Colonic mucosa (tissue), 4 donors: ENCODE data around the gene EPN1. TPM values are rescaled to one million over a fixed set of nuclear protein-coding genes. Genes with fewer than 3 reads are reported as not detected.
"Not testable (repeated sequence)": the region's sequence is repeated elsewhere in the genome, so short reads cannot be mapped to it uniquely, and the experiment has no call there.

ENCODE experiments used
- DNase-seq: peaks from one replicate; pipeline ENCODE4 v3.0.0-alpha.2; 2020
- H3K27ac ChIP-seq: fragments of 200-600 bp; one replicate; pipeline ENCODE4 v1.8.0; 2021
- H3K27me3 ChIP-seq: fragments of 200-600 bp; one replicate; pipeline ENCODE4 v1.8.0; 2021
- H3K36me3 ChIP-seq: fragments of 200-600 bp; one replicate; pipeline ENCODE4 v1.8.0; 2021
- H3K4me1 ChIP-seq: fragments of 200-600 bp; one replicate; pipeline ENCODE4 v1.8.0; 2021; ENCODE audit warnings: mild to moderate bottlenecking
- H3K4me3 ChIP-seq: fragments of 200-600 bp; one replicate; pipeline ENCODE4 v1.8.0; 2021
- H3K9ac ChIP-seq, 2 donors: one replicate each; pipeline ENCODE4 v1.7.0; 2013; ENCODE audit warnings: control low read depth in 2 of 2, low read depth in 2 of 2, low read length in 2 of 2
- H3K9me3 ChIP-seq: fragments of 200-600 bp; one replicate; pipeline ENCODE4 v1.8.0; 2021
- intact Hi-C: fragments of 100-400 bp; cut with DNase I; formaldehyde crosslinking; loops from one replicate; pipeline ENCODE4 v1.14.1; 2022
- total RNA-seq, 2 donors: library from RNA; stranded (reverse); fragmentation: NEBNext Ultra II Directional in 1 of 2; extraction: Animal tissue kit (Norgen Biotek cat#: 25700) in 1 of 2; gene quantifications; one replicate each; pipeline ENCODE4 v1.2.1, GENCODE V29; 2021
- TF ChIP-seq, protein P1 (sequence below): fragments of 200-600 bp; IDR thresholded peaks from one replicate; pipeline ENCODE4 v1.8.0; 2022; ENCODE audit warnings: antibody characterized with exemption, mild to moderate bottlenecking
- donor health status: healthy.
- donor health status: DM: no; HTN: no; CAD: no.
- donor health status: DM: no; HTN: no; CAD: no.

Gene EPN1
- total RNA-seq, 2 donors from 2014 or later: 257 to 259 TPM

- Histone ChIP-seq H3K27me3 (no peaks in the 10 kb centered on the region), H3K9me3 (no peaks in the 10 kb centered on the region), H3K9ac (no peak within 1 kb of the TSS), H3K4me3 (no peak within 1 kb of the TSS), H3K4me1 (no peaks in the 10 kb centered on the region), H3K36me3 (no peaks in the 10 kb centered on the region), H3K27ac (no peak within 1 kb of the TSS)
- TF ChIP-seq, protein P1, sequence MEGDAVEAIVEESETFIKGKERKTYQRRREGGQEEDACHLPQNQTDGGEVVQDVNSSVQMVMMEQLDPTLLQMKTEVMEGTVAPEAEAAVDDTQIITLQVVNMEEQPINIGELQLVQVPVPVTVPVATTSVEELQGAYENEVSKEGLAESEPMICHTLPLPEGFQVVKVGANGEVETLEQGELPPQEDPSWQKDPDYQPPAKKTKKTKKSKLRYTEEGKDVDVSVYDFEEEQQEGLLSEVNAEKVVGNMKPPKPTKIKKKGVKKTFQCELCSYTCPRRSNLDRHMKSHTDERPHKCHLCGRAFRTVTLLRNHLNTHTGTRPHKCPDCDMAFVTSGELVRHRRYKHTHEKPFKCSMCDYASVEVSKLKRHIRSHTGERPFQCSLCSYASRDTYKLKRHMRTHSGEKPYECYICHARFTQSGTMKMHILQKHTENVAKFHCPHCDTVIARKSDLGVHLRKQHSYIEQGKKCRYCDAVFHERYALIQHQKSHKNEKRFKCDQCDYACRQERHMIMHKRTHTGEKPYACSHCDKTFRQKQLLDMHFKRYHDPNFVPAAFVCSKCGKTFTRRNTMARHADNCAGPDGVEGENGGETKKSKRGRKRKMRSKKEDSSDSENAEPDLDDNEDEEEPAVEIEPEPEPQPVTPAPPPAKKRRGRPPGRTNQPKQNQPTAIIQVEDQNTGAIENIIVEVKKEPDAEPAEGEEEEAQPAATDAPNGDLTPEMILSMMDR: no peak
- intact Hi-C loops: no loop called here
- DNase-seq: no peak
These were observed 63.3 kb downstream of the EPN1 start, which contains the start of gene NLRP9 for GRCh38 chr19:55738302-55738701. TSS of gene NLRP9 (minus strand) at chr19:55738402. CDS start at chr19:55738374, 28 bp downstream.

DNA sequence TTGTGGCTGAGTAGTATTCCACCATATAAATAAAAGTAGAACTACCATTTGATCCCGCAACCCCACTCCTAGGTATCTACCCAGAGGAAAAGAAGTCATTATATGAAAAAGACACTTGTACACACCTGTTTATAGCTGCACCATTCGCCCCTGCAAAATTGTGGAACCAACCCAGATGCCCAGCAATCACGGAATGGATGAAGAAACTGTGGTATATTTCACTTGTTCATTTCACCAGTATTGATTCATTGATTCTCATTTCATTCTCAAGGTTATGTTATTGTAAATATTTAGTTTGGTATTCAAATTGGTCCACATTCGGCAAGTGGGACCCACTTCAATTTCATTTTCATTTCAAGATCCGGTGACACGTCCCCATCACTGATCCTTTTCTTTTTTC is 75.7 kb downstream of the EPN1 start:
- Histone ChIP-seq H3K36me3 (no peaks in the 10 kb centered on the region), H3K4me3 (no peak overlapping the region), H3K27me3 (no peaks in the 10 kb centered on the region), H3K27ac (no peak overlapping the region), H3K9me3 (no peaks in the 10 kb centered on the region), H3K9ac (no peak overlapping the region), H3K4me1 (no peaks in the 10 kb centered on the region)
- DNase-seq: no peak
- intact Hi-C loops: no loop called here
- TF ChIP-seq, protein P1: no peak

DNA sequence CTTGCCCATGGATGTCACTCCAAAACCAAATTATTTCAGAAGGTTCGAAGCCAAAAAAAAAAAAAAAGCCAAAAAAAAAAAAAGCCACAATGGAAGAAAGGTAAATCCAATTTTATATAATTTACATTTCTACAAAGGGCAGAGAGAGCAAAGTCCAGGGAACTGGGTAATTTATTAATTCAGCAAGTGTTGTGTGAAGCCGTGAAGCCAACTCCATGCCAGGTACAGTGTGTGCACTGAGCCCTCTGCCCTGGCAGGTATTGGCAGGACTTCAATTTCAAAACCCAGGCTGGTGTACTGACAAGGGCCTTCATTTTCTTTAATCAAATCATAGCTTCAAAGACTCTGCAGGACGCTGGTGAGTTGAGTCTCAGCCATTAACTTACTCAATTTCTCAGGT is 78.4 kb downstream of the EPN1 start:
- TF ChIP-seq, protein P1: no peak
- H3K4me3 ChIP-seq: no peak overlapping the region
- H3K4me1 ChIP-seq: no peaks in the 10 kb centered on the region
- H3K9me3 ChIP-seq: no peaks in the 10 kb centered on the region
- H3K27ac ChIP-seq: no peak overlapping the region
- intact Hi-C loops: no loop called here
- no peaks in the 10 kb centered on the region for H3K36me3 ChIP-seq
- DNase-seq: peak; percentile 35
- H3K9ac ChIP-seq: no peak overlapping the region
- no peaks in the 10 kb centered on the region for H3K27me3 ChIP-seq

DNA sequence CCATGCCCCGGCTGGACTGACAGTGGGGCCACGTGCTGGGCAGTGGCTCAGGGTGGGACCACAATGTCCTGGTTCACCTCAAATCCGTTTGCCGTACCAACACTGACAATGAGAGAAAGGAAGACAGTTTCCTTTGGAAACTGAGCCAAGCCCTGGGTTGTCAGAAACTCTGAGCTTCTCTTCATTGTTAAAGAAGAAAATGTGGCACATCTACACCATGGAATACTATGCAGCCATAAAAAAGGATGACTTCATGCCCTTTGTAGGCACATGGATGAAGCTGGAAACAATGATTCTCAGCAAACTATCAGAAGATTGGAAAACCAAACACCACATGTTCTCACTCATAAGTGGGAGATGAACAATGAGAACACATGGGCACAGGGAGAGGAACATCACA is 81.8 kb downstream of the EPN1 start:
- H3K4me3 ChIP-seq, H3K9me3 ChIP-seq, H3K9ac ChIP-seq, H3K36me3 ChIP-seq, DNase-seq, H3K27ac ChIP-seq, H3K4me1 ChIP-seq, H3K27me3 ChIP-seq, intact Hi-C loops: not testable (repeated sequence)

DNA sequence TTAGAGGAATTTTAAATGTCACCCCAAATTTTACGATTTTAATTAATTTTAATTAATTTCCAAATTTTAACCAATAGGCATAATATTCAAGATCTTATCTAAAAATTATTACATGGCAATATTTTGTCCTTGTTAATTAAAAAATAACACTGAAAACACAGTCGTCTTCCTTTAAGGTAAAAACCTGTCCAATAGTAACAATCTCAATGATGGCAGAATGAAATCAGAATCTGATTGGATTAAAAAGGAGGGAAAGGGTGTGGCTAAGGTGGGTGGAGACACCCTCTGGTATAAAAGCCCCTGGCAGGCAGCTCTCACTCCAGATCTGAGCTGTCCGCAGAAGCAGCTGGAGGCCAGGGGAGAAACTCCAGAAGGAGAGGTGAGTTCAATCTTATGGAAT is 83.8 kb downstream of the EPN1 start, which contains the start of gene RFPL4A:
Gene RFPL4A (plus strand): TSS at position 301 of the 400 bp plus-strand sequence. CDS start 2,704 bp downstream, outside the sequence.
- intact Hi-C loops, H3K36me3 ChIP-seq, H3K27me3 ChIP-seq, DNase-seq, H3K9ac ChIP-seq, H3K27ac ChIP-seq, H3K4me1 ChIP-seq, H3K9me3 ChIP-seq, H3K4me3 ChIP-seq: not testable (repeated sequence)

Other genes with a start within 250 kb of the EPN1 start
- not detected for gene SHISA7, start 231.9 kb upstream of the EPN1 start, total RNA-seq
- gene ISOC2, start 213.6 kb upstream of the EPN1 start, total RNA-seq: 100 to 1,000 TPM in 1 of 2 donors, 10 to 100 TPM in 1; 89.8 to 132 TPM
- not detected for gene C19orf85, start 210.5 kb upstream of the EPN1 start, total RNA-seq
- 1 to 10 TPM; 8.6 to 8.9 TPM for gene ZNF628, start 198.6 kb upstream of the EPN1 start, total RNA-seq
- 1 to 10 TPM; 4.9 to 7.7 TPM for gene NAT14, start 190.0 kb upstream of the EPN1 start, total RNA-seq
- 1 to 10 TPM; 2.2 to 7.4 TPM for gene SSC5D, start 186.8 kb upstream of the EPN1 start, total RNA-seq
- not detected for gene SBK2, start 138.1 kb upstream of the EPN1 start, total RNA-seq
- not detected for gene SBK3, start 129.7 kb upstream of the EPN1 start, total RNA-seq
- 1 to 10 TPM; 8.0 to 8.7 TPM for gene ZNF579, start 94.4 kb upstream of the EPN1 start, total RNA-seq
- 10 to 100 TPM; 12.2 to 14.5 TPM for gene FIZ1, start 75.7 kb upstream of the EPN1 start, total RNA-seq
- 10 to 100 TPM; 30.4 to 33.9 TPM for gene ZNF524, start 74.9 kb upstream of the EPN1 start, total RNA-seq
- 10 to 100 TPM; 12.9 to 13.1 TPM for gene ZNF865, start 69.6 kb upstream of the EPN1 start, total RNA-seq
- 10 to 100 TPM in 1 of 2 donors, 1 to 10 TPM in 1; 9.9 to 10.2 TPM for gene ZNF784, start 50.7 kb upstream of the EPN1 start, total RNA-seq
- gene ZNF580, start 34.2 kb upstream of the EPN1 start, total RNA-seq: 10 to 100 TPM; 18.0 to 28.6 TPM
- 10 to 100 TPM; 16.0 to 20.3 TPM for gene ZNF581, start 31.6 kb upstream of the EPN1 start, total RNA-seq
- gene CCDC106, start 27.0 kb upstream of the EPN1 start, total RNA-seq: 1 to 10 TPM; 2.6 to 4.8 TPM
- 100 to 1,000 TPM; 146 to 289 TPM for gene U2AF2, start 20.2 kb upstream of the EPN1 start, total RNA-seq
- gene NLRP9, start 63.2 kb downstream of the EPN1 start, total RNA-seq: not detected
- not detected for gene RFPL4A, start 83.9 kb downstream of the EPN1 start, total RNA-seq
- not detected for gene RFPL4AL1, start 93.9 kb downstream of the EPN1 start, total RNA-seq
- gene NLRP11, start 156.8 kb downstream of the EPN1 start, total RNA-seq: under 1 TPM in 1 of 2 donors, not detected in 1; 0.07 TPM
- gene NLRP4, start 161.3 kb downstream of the EPN1 start, total RNA-seq: not detected